Cardiac muscle cell (in vitro differentiated cells and primary cell): Measurements from ENCODE around the gene DNAH5. TPM values are rescaled to one million over a fixed set of nuclear protein-coding genes. Genes with fewer than 3 reads are reported as not detected.
A peak's percentile ranks its signal among the peaks of the same experiment; 100 is the strongest.

Experiments
- DNase-seq, 2 donors: peaks; one replicate each; pipeline versions ENCODE4 v3.0.0 to v3.0.0-alpha.2; 2010 to 2017; ENCODE audit warnings: low read depth in 1 of 2, low spot score in 1 of 2
- H3K27ac ChIP-seq: fragments of 200-600 bp; sonication (generic); 2 replicates; pipeline ENCODE4 v1.5.1; 2016
- H3K27me3 ChIP-seq: fragments of 200-600 bp; sonication (generic); 2 replicates; pipeline ENCODE4 v1.6.0; 2016; ENCODE audit warnings: control low read depth
- H3K36me3 ChIP-seq: fragments of 200-600 bp; sonication (generic); 2 replicates; pipeline ENCODE4 v1.5.1; 2016; ENCODE audit warnings: control low read depth
- H3K4me1 ChIP-seq: fragments of 200-600 bp; sonication (generic); 2 replicates; pipeline ENCODE4 v1.8.1; 2017; ENCODE audit warnings: low read depth, mild to moderate bottlenecking, mixed run types
- H3K4me3 ChIP-seq: fragments of 200-600 bp; sonication (generic); 2 replicates; pipeline ENCODE4 v1.5.1; 2016; ENCODE audit warnings: mild to moderate bottlenecking
- H3K9me3 ChIP-seq: fragments of 200-600 bp; sonication (generic); 2 replicates; pipeline ENCODE4 v1.5.1; 2017; ENCODE audit warnings: low read depth, mild to moderate bottlenecking, control low read depth
- polyA plus RNA-seq: library from polyadenylated mRNA; unstranded; fragments of >200 nt; fragmentation: Nextera tagmentation; extraction: Ambion mirVana; gene quantifications from 2 replicates; pipeline ENCODE4 v1.2.1, GENCODE V29; 2016
- total RNA-seq: library from RNA; depleted of rRNA; stranded (reverse); fragments of >200 nt; gene quantifications from 2 replicates; pipeline ENCODE4 v1.2.3, GENCODE V29; 2016
- TF ChIP-seq, protein P1 (sequence below): IDR thresholded peaks from 2 replicates; pipeline ENCODE4 v1.5.1; 2012; ENCODE audit warnings: low read depth, mild to moderate bottlenecking, low read length

Gene DNAH5
- total and polyA plus RNA-seq, 2 experiments from 2014 or later = 0.03 to 0.12 TPM

DNA sequence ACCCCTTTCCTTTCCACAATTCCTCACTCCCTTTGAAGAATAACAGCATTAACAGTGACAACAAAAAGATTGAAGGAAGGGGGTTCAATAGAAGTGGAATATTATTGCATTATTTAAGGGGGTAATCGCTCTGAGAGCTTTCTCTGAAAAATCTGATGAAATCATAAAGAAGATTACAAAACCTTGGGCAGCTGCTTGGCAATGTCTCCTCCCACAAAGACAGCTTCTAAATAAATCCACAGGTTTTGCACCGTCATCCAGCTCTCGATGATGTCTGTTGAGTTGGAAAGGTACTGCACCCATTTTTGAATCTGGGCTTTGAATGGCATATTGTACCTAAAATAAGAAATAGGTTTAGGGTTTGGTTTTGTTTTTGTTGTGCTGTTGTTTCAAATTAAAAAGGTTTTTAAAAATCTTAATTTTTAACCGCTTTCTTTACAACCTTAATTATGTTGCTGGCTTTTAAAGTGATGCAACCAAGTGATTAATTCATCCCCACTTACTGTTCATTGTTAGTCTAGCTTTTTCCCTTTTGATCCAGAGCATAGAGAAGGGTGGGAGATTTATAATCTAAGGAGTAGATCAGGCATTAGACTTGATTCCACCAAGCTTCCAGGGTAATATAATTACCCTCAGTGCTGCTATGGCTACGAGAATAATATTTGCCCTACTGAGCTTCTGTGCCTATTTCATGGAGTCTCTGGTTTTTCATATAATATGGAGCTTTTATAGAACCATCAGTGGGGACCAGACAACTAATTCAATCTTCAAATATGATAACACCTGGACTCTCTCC lies 85.0 kb downstream of the DNAH5 start:
- Histone ChIP-seq H3K4me1 (no peaks in the 10 kb centered on the region), H3K36me3 (no peaks in the 10 kb centered on the region), H3K27ac (no peak overlapping the region), H3K27me3 (no peaks in the 10 kb centered on the region), H3K4me3 (no peak overlapping the region), H3K9me3 (no peaks in the 10 kb centered on the region)
- TF ChIP-seq, protein P1, sequence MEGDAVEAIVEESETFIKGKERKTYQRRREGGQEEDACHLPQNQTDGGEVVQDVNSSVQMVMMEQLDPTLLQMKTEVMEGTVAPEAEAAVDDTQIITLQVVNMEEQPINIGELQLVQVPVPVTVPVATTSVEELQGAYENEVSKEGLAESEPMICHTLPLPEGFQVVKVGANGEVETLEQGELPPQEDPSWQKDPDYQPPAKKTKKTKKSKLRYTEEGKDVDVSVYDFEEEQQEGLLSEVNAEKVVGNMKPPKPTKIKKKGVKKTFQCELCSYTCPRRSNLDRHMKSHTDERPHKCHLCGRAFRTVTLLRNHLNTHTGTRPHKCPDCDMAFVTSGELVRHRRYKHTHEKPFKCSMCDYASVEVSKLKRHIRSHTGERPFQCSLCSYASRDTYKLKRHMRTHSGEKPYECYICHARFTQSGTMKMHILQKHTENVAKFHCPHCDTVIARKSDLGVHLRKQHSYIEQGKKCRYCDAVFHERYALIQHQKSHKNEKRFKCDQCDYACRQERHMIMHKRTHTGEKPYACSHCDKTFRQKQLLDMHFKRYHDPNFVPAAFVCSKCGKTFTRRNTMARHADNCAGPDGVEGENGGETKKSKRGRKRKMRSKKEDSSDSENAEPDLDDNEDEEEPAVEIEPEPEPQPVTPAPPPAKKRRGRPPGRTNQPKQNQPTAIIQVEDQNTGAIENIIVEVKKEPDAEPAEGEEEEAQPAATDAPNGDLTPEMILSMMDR = no peak
- DNase-seq = no peak

DNA sequence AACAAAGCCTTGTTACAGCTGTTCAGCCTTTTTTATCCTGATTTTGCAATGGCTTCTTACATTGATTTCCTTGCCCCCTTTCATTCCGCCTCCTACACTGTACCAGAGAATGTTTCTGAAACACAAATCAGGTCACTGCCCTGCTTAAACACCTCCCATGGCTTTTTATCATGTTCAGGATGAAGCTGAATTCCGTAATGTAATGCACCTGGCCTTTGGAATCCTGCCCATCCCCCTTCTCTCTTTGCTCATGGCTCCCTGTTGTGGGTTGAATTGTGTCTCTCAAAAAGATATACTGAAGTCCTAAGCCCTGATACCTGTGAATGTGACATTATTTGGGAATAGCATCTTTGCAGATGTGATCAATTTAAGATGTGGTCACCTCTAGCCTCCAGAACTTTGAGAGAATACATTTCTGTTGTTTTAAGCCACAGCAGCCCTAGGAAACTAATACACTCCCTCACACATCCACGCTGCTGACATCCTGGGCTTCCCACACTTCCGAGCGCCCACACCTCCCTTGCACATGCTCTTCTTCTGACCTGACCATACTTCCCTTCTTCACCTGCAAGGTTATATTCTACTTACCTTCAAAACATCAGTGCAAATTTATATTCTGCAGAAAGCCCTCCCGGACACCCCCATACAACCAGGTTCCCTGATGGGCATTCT lies 101.2 kb downstream of the DNAH5 start:
- no peak for DNase-seq
- Histone ChIP-seq H3K9me3 (no peaks in the 10 kb centered on the region), H3K36me3 (no peaks in the 10 kb centered on the region), H3K27ac (no peak overlapping the region), H3K4me1 (no peaks in the 10 kb centered on the region), H3K4me3 (no peak overlapping the region), H3K27me3 (no peaks in the 10 kb centered on the region)
- TF ChIP-seq, protein P1 = no peak

GRCh38 chr5:13833440-13833839 lies 111.0 kb downstream of the DNAH5 start:
- DNase-seq = peak in 1 of 2 donors; percentile 60
- Histone ChIP-seq H3K4me3 (no peak overlapping the region), H3K36me3 (no peaks in the 10 kb centered on the region), H3K4me1 (peaks cover 6% of the 10 kb centered on the region), H3K9me3 (no peaks in the 10 kb centered on the region), H3K27me3 (no peaks in the 10 kb centered on the region), H3K27ac (peak overlapping the region; percentile 72)
- TF ChIP-seq, protein P1 = no peak

- peak overlapping the region; percentile 46 for H3K27ac ChIP-seq
Observed at GRCh38 chr5:13831351-13831750, 113.1 kb downstream of the DNAH5 start.

GRCh38 chr5:13830536-13830935 lies 114.0 kb downstream of the DNAH5 start:
- TF ChIP-seq, protein P1 = no peak
- H3K36me3 ChIP-seq = no peaks in the 10 kb centered on the region
- DNase-seq = no peak
- H3K27ac ChIP-seq = no peak overlapping the region
- peaks cover 6% of the 10 kb centered on the region for H3K4me1 ChIP-seq
- no peak overlapping the region for H3K4me3 ChIP-seq
- H3K27me3 ChIP-seq = no peaks in the 10 kb centered on the region
- H3K9me3 ChIP-seq = no peaks in the 10 kb centered on the region

More at GRCh38 chr5:13831351-13831750, 113.1 kb downstream of the DNAH5 start:
- TF ChIP-seq, protein P1 = no peak
- Histone ChIP-seq H3K4me3 (no peak overlapping the region), H3K4me1 (peaks cover 6% of the 10 kb centered on the region), H3K9me3 (no peaks in the 10 kb centered on the region), H3K36me3 (no peaks in the 10 kb centered on the region), H3K27me3 (no peaks in the 10 kb centered on the region)
- DNase-seq = no peak
